Activated CD4-positive, alpha-beta T cell treated with anti-CD3 and anti-CD28 coated beads, Interleukin-2, amount 10 ng/mL, durations not matched to agents 7 days and 5 days (primary cell): ENCODE results near the gene SKAP1. TPM values are rescaled to one million over a fixed set of nuclear protein-coding genes. Genes with fewer than 3 reads are reported as not detected.

Experiments used
- CTCF ChIA-PET: fragments of 350-600 bp; sonication (Branson Sonifier 250); formaldehyde crosslinking; loops from one replicate; lab custom pipeline; 2021; ENCODE audit warnings: antibody characterized with exemption; lab: Charles Lee
- POLR2A ChIA-PET: fragments of 350-600 bp; sonication (Branson Sonifier 250); formaldehyde crosslinking; loops from one replicate; lab custom pipeline; 2021; ENCODE audit warnings: antibody characterized with exemption; lab: Charles Lee
- DNase-seq: peaks from one replicate; pipeline ENCODE4 v3.0.0-alpha.2; 2020
- H3K27ac Mint-ChIP-seq: one replicate; pipeline ENCODE4 v1.8.0; 2021; ENCODE audit warnings: mild to moderate bottlenecking, moderate library complexity, mixed read lengths
- H3K27me3 Mint-ChIP-seq: one replicate; pipeline ENCODE4 v1.8.0; 2021; ENCODE audit warnings: mixed read lengths
- H3K36me3 Mint-ChIP-seq: one replicate; pipeline ENCODE4 v1.8.0; 2021; ENCODE audit warnings: low read depth, mixed read lengths
- H3K4me1 Mint-ChIP-seq: one replicate; pipeline ENCODE4 v1.8.0; 2021; ENCODE audit warnings: mixed read lengths
- H3K4me3 Mint-ChIP-seq: one replicate; pipeline ENCODE4 v1.8.0; 2021; ENCODE audit warnings: mild to moderate bottlenecking, moderate library complexity, mixed read lengths
- H3K9me3 Mint-ChIP-seq: one replicate; pipeline ENCODE4 v1.8.0; 2021; ENCODE audit warnings: mixed read lengths
- total RNA-seq, 2 experiments: library from RNA; stranded (reverse); gene quantifications; one replicate each; pipeline ENCODE4 v1.2.3, GENCODE V29; 2021

The SKAP1 gene
- total RNA-seq, 2 experiments from 2014 or later, result 123 to 144 TPM

- no peak for DNase-seq
- Mint-ChIP-seq H3K27me3 (no peaks in the 10 kb centered on the region), H3K36me3 (peaks cover 13% of the 10 kb centered on the region), H3K27ac (no peak overlapping the region), H3K9me3 (no peaks in the 10 kb centered on the region), H3K4me1 (peaks cover 2% of the 10 kb centered on the region), H3K4me3 (no peak overlapping the region)
- POLR2A ChIA-PET, result interaction anchor here (0.6 kb wide), 2 partner anchors 11 to 14 kb away, joined by 5 to 7 read pairs; no protein-coding TSS in a partner anchor
- CTCF ChIA-PET, result interaction anchor here (1.9 to 2.4 kb wide), 2 partner anchors 15 to 314 kb away, joined by 4 to 8 read pairs; partner anchors contain the start of gene HOXB5
These were observed 151.1 kb downstream of the SKAP1 start for GRCh38 chr17:48278760-48279491.

- Mint-ChIP-seq H3K27me3 (no peaks in the 10 kb centered on the region), H3K36me3 (peaks cover 13% of the 10 kb centered on the region), H3K4me1 (peaks cover 2% of the 10 kb centered on the region), H3K27ac (no peak overlapping the region), H3K9me3 (no peaks in the 10 kb centered on the region), H3K4me3 (no peak overlapping the region)
- DNase-seq, result no peak
- CTCF ChIA-PET, result no interaction called here
- POLR2A ChIA-PET, result no interaction called here
These were observed 153.2 kb downstream of the SKAP1 start for GRCh38 chr17:48276776-48277175.

GRCh38 chr17:48270899-48271298 lies 159.1 kb downstream of the SKAP1 start:
- H3K4me3 Mint-ChIP-seq, result no peak overlapping the region
- no peak overlapping the region for H3K27ac Mint-ChIP-seq
- peaks cover 9% of the 10 kb centered on the region for H3K36me3 Mint-ChIP-seq
- no peak for DNase-seq
- H3K9me3 Mint-ChIP-seq, result no peaks in the 10 kb centered on the region
- H3K4me1 Mint-ChIP-seq, result peaks cover 7% of the 10 kb centered on the region
- ChIA-PET POLR2A (no interaction called here), CTCF (no interaction called here)
- H3K27me3 Mint-ChIP-seq, result no peaks in the 10 kb centered on the region

GRCh38 chr17:48269209-48269608 lies 160.8 kb downstream of the SKAP1 start:
- Mint-ChIP-seq H3K36me3 (peaks cover 2% of the 10 kb centered on the region), H3K27ac (no peak overlapping the region), H3K4me1 (peaks cover 15% of the 10 kb centered on the region), H3K27me3 (no peaks in the 10 kb centered on the region), H3K4me3 (no peak overlapping the region), H3K9me3 (no peaks in the 10 kb centered on the region)
- no peak for DNase-seq
- ChIA-PET CTCF (no interaction called here), POLR2A (no interaction called here)

- ChIA-PET CTCF (interaction anchor here (0.8 to 1.4 kb wide), 4 partner anchors 9 to 88 kb away, joined by 3 to 5 read pairs (median 3); no protein-coding TSS in a partner anchor), POLR2A (no interaction called here)
- Mint-ChIP-seq H3K9me3 (no peaks in the 10 kb centered on the region), H3K4me3 (no peak overlapping the region), H3K27me3 (no peaks in the 10 kb centered on the region), H3K27ac (no peak overlapping the region), H3K36me3 (peaks cover 6% of the 10 kb centered on the region), H3K4me1 (peaks cover 15% of the 10 kb centered on the region)
- no peak for DNase-seq
These were observed 166.3 kb downstream of the SKAP1 start for GRCh38 chr17:48263731-48264035.

- no peaks in the 10 kb centered on the region for H3K27me3 Mint-ChIP-seq
- POLR2A ChIA-PET, result no interaction called here
- no peaks in the 10 kb centered on the region for H3K9me3 Mint-ChIP-seq
- H3K4me3 Mint-ChIP-seq, result no peak overlapping the region
- H3K36me3 Mint-ChIP-seq, result peaks cover 5% of the 10 kb centered on the region
- H3K4me1 Mint-ChIP-seq, result peaks cover 14% of the 10 kb centered on the region
- no peak overlapping the region for H3K27ac Mint-ChIP-seq
- no peak for DNase-seq
- CTCF ChIA-PET, result interaction anchor here (0.8 to 1.4 kb wide), 7 partner anchors 9 to 325 kb away, joined by 3 to 7 read pairs (median 3); no protein-coding TSS in a partner anchor
These were observed 166.9 kb downstream of the SKAP1 start for GRCh38 chr17:48262982-48263730.

GRCh38 chr17:48261297-48261880 lies 168.6 kb downstream of the SKAP1 start:
- Mint-ChIP-seq H3K27ac (no peak overlapping the region), H3K27me3 (no peaks in the 10 kb centered on the region), H3K36me3 (peaks cover 6% of the 10 kb centered on the region), H3K4me1 (peaks cover 14% of the 10 kb centered on the region), H3K9me3 (no peaks in the 10 kb centered on the region), H3K4me3 (no peak overlapping the region)
- DNase-seq, result no peak
- CTCF ChIA-PET, result interaction anchor here (1.0 to 1.5 kb wide), 3 partner anchors 9 to 15 kb away, joined by 3 read pairs; no protein-coding TSS in a partner anchor
- POLR2A ChIA-PET, result no interaction called here

- Mint-ChIP-seq H3K9me3 (no peaks in the 10 kb centered on the region), H3K4me3 (no peak overlapping the region), H3K27me3 (no peaks in the 10 kb centered on the region), H3K4me1 (peaks cover 2% of the 10 kb centered on the region), H3K36me3 (peaks cover 7% of the 10 kb centered on the region), H3K27ac (peak overlapping the region; percentile 9)
- DNase-seq, result no peak
- ChIA-PET POLR2A (no interaction called here), CTCF (interaction anchor here (1.0 to 1.4 kb wide), 2 partner anchors 12 to 32 kb away, joined by 3 to 5 read pairs; no protein-coding TSS in a partner anchor)
These were observed 170.2 kb downstream of the SKAP1 start for GRCh38 chr17:48259694-48260291.

- Mint-ChIP-seq H3K4me1 (no peaks in the 10 kb centered on the region), H3K4me3 (no peak overlapping the region), H3K27me3 (no peaks in the 10 kb centered on the region), H3K36me3 (peaks cover 7% of the 10 kb centered on the region), H3K27ac (no peak overlapping the region), H3K9me3 (no peaks in the 10 kb centered on the region)
- ChIA-PET POLR2A (no interaction called here), CTCF (interaction anchor here (0.7 kb wide), 2 partner anchors 22 to 335 kb away, joined by 3 read pairs; no protein-coding TSS in a partner anchor)
- DNase-seq, result no peak
These were observed 171.7 kb downstream of the SKAP1 start for GRCh38 chr17:48258331-48258730.

- CTCF ChIA-PET, result interaction anchor here (1.1 kb wide), 1 partner anchor 127 kb away, joined by 3 read pairs; no protein-coding TSS in a partner anchor
- no peaks in the 10 kb centered on the region for H3K4me1 Mint-ChIP-seq
- H3K4me3 Mint-ChIP-seq, result no peak overlapping the region
- H3K27me3 Mint-ChIP-seq, result no peaks in the 10 kb centered on the region
- H3K9me3 Mint-ChIP-seq, result no peaks in the 10 kb centered on the region
- DNase-seq, result no peak
- peaks cover 6% of the 10 kb centered on the region for H3K36me3 Mint-ChIP-seq
- POLR2A ChIA-PET, result no interaction called here
- H3K27ac Mint-ChIP-seq, result no peak overlapping the region
These were observed 174.3 kb downstream of the SKAP1 start for GRCh38 chr17:48255759-48256158.

GRCh38 chr17:48254896-48255295 lies 175.1 kb downstream of the SKAP1 start:
- ChIA-PET CTCF (interaction anchor here (1.1 kb wide), 1 partner anchor 127 kb away, joined by 3 read pairs; no protein-coding TSS in a partner anchor), POLR2A (no interaction called here)
- no peaks in the 10 kb centered on the region for H3K4me1 Mint-ChIP-seq
- H3K27ac Mint-ChIP-seq, result no peak overlapping the region
- no peaks in the 10 kb centered on the region for H3K9me3 Mint-ChIP-seq
- peaks cover 2% of the 10 kb centered on the region for H3K36me3 Mint-ChIP-seq
- H3K27me3 Mint-ChIP-seq, result no peaks in the 10 kb centered on the region
- H3K4me3 Mint-ChIP-seq, result no peak overlapping the region
- DNase-seq, result no peak

- H3K27me3 Mint-ChIP-seq, result no peaks in the 10 kb centered on the region
- CTCF ChIA-PET, result no interaction called here
- no peaks in the 10 kb centered on the region for H3K4me1 Mint-ChIP-seq
- POLR2A ChIA-PET, result no interaction called here
- H3K9me3 Mint-ChIP-seq, result no peaks in the 10 kb centered on the region
- peaks cover 2% of the 10 kb centered on the region for H3K36me3 Mint-ChIP-seq
- H3K27ac Mint-ChIP-seq, result no peak overlapping the region
- no peak overlapping the region for H3K4me3 Mint-ChIP-seq
- no peak for DNase-seq
These were observed 176.0 kb downstream of the SKAP1 start for GRCh38 chr17:48253975-48254374.
